SU-DHL-6 (cell line): ENCODE results near the gene BCAS1.

Source experiments
- H2AFZ ChIP-seq: fragments of 200-600 bp; sonication (generic); 2 replicates; pipeline ENCODE4 v1.6.1; 2014; ENCODE audit warnings: low read depth, mild to moderate bottlenecking, moderate library complexity, mixed read lengths, antibody characterized with exemption, low read length; ENCODE audit not compliant: severe bottlenecking
- H3F3A ChIP-seq: fragments of 200-600 bp; shearing (Covaris generic); 2 replicates; pipeline ENCODE4 v1.6.0; 2016; ENCODE audit warnings: antibody characterized with exemption, mild to moderate bottlenecking; ENCODE audit not compliant: insufficient read depth
- H3K27ac ChIP-seq: fragments of 200-600 bp; sonication (generic); 2 replicates; pipeline ENCODE4 v1.5.1; 2016; ENCODE audit warnings: low read depth, mild to moderate bottlenecking, low read length, moderate library complexity, mixed read lengths
- H3K27me3 ChIP-seq: fragments of 200-600 bp; sonication (generic), shearing (Covaris generic); 2 replicates; pipeline ENCODE4 v1.6.0; 2014; ENCODE audit warnings: mild to moderate bottlenecking, low read length
- H3K36me3 ChIP-seq: fragments of 200-600 bp; sonication (generic); 2 replicates; pipeline ENCODE4 v1.6.1; 2014; ENCODE audit warnings: mild to moderate bottlenecking, low read length, mixed read lengths
- H3K4me2 ChIP-seq: fragments of 300-600, 200-600 bp; shearing (Covaris generic), sonication (generic); 2 replicates; pipeline ENCODE4 v1.6.0; 2014; ENCODE audit warnings: low read length, low read depth, mild to moderate bottlenecking; ENCODE audit not compliant: poor library complexity, severe bottlenecking
- H3K4me3 ChIP-seq: fragments of 200-600 bp; sonication (generic); 2 replicates; pipeline ENCODE4 v1.5.1; 2014; ENCODE audit warnings: antibody characterized with exemption, low read length, mild to moderate bottlenecking, mixed read lengths; ENCODE audit not compliant: insufficient read depth, poor library complexity, severe bottlenecking
- H3K79me2 ChIP-seq: fragments of 200-600 bp; sonication (generic); 2 replicates; pipeline ENCODE4 v1.6.1; 2014; ENCODE audit warnings: mild to moderate bottlenecking, low read length, moderate library complexity; ENCODE audit not compliant: insufficient read depth
- H3K9ac ChIP-seq: fragments of 200-600 bp; sonication (generic); 2 replicates; pipeline ENCODE4 v1.7.0; 2014; ENCODE audit warnings: mild to moderate bottlenecking, low read length
- H3K9me2 ChIP-seq: fragments of 200-600 bp; sonication (generic); replicated peaks from 2 replicates; pipeline ENCODE4 v1.6.1; 2014; ENCODE audit warnings: low read length; ENCODE audit not compliant: insufficient read depth
- H3K9me3 ChIP-seq: fragments of 200-600 bp; sonication (generic); 2 replicates; pipeline ENCODE4 v1.6.1; 2014; ENCODE audit warnings: low read length, mixed read lengths; ENCODE audit not compliant: insufficient read depth
- H4K20me1 ChIP-seq: fragments of 200-600 bp; sonication (generic); 2 replicates; pipeline ENCODE4 v1.6.1; 2014; ENCODE audit warnings: low read depth, mild to moderate bottlenecking, antibody characterized with exemption, low read length, moderate library complexity, mixed read lengths
- EZH2phosphoT487 ChIP-seq: fragments of 200-600 bp; sonication (generic), shearing (Covaris generic); conservative IDR thresholded peaks from 2 replicates; pipeline ENCODE4 v1.6.1; 2018; ENCODE audit warnings: mild to moderate bottlenecking, antibody characterized with exemption, low read length, moderate library complexity, mixed read lengths
- TF ChIP-seq, protein P1 (sequence below): fragments of 200-600 bp; sonication (generic); IDR thresholded peaks from one replicate; pipeline ENCODE4 v1.5.1; 2017; ENCODE audit warnings: antibody characterized with exemption, mild to moderate bottlenecking, low read length, moderate library complexity; ENCODE audit not compliant: insufficient read depth, poor library complexity, severe bottlenecking

BCAS1 gene

DNA sequence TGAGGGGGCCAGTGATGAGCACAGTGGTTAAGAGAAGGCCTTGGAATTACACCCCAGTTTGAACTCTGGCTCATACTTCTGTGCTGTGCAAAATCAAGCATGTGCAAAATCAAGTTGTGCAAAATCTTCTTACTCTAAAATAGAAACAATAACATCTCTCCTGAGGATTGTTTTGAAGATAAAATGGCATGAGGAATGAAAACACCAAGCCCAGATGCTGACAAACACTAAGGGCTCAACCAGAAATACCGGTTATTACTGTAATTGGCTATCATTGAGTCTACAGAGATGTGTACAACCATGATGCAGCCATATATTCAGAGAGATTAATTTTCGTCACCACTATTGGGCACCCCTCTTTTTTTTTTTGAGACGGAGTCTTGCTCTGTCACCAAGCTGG, 5.9 kb upstream of the BCAS1 start:
- no peak overlapping the region for H3K9ac ChIP-seq
- no peaks in the 10 kb centered on the region for H3F3A ChIP-seq
- H3K4me3 ChIP-seq, result no peak overlapping the region
- H3K9me3 ChIP-seq, result no peaks in the 10 kb centered on the region
- H3K79me2 ChIP-seq, result no peaks in the 10 kb centered on the region
- H3K27ac ChIP-seq, result no peak overlapping the region
- TF ChIP-seq, protein P1, sequence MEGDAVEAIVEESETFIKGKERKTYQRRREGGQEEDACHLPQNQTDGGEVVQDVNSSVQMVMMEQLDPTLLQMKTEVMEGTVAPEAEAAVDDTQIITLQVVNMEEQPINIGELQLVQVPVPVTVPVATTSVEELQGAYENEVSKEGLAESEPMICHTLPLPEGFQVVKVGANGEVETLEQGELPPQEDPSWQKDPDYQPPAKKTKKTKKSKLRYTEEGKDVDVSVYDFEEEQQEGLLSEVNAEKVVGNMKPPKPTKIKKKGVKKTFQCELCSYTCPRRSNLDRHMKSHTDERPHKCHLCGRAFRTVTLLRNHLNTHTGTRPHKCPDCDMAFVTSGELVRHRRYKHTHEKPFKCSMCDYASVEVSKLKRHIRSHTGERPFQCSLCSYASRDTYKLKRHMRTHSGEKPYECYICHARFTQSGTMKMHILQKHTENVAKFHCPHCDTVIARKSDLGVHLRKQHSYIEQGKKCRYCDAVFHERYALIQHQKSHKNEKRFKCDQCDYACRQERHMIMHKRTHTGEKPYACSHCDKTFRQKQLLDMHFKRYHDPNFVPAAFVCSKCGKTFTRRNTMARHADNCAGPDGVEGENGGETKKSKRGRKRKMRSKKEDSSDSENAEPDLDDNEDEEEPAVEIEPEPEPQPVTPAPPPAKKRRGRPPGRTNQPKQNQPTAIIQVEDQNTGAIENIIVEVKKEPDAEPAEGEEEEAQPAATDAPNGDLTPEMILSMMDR, result no peak
- no peak for TF ChIP-seq EZH2phosphoT487
- no peaks in the 10 kb centered on the region for H3K9me2 ChIP-seq
- no peak overlapping the region for H3K4me2 ChIP-seq
- no peaks in the 10 kb centered on the region for H4K20me1 ChIP-seq
- no peaks in the 10 kb centered on the region for H3K27me3 ChIP-seq
- H3K36me3 ChIP-seq, result no peaks in the 10 kb centered on the region
- no peak overlapping the region for H2AFZ ChIP-seq

DNA sequence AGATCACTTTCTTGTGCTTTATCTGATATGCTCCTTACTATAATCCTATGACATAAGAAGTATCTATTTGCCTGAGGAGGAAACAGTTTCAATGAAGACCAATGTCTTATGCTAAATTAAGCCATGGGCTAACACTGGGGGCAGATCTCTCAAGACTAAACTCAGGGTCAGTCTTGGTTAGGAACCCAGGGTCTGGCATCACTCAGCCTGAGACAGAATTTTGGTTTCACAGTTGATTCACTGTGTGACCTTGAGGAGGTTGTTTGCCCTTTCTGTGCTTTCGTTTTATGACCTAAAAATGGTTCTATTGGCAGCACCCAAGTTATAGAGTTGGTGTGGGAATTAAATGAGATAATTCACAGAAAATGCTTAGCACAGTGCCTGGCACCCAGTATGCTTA, 4.9 kb upstream of the BCAS1 start:
- no peaks in the 10 kb centered on the region for H3K36me3 ChIP-seq
- no peaks in the 10 kb centered on the region for H3K9me2 ChIP-seq
- H3F3A ChIP-seq, result no peaks in the 10 kb centered on the region
- H3K4me2 ChIP-seq, result no peak overlapping the region
- no peak overlapping the region for H3K4me3 ChIP-seq
- no peaks in the 10 kb centered on the region for H3K9me3 ChIP-seq
- H3K79me2 ChIP-seq, result no peaks in the 10 kb centered on the region
- H2AFZ ChIP-seq, result no peak overlapping the region
- TF ChIP-seq, protein P1, result no peak
- no peak for TF ChIP-seq EZH2phosphoT487
- H3K27ac ChIP-seq, result no peak overlapping the region
- H4K20me1 ChIP-seq, result no peaks in the 10 kb centered on the region
- H3K27me3 ChIP-seq, result no peaks in the 10 kb centered on the region
- no peak overlapping the region for H3K9ac ChIP-seq

DNA sequence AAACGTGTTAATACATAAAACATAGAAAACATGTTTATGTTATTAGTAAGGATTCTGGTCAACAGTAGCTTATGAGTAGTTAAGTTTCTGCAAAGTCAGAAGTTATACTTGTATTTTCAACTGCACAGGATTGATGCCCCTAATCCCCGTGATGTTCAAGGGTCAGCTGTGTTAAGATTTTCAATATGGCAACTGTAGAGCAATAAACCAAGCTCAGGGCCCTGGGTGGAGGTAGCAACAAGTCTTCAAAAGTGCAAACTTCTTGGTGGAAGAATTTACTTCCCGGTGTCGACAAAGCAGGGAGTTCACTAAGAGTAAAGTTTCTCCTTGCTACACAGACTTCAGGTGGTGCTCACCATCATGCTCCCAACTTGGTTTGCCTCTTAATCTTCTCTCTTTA, 4.1 kb upstream of the BCAS1 start:
- Histone ChIP-seq H3K79me2 (no peaks in the 10 kb centered on the region), H3K4me3 (no peak overlapping the region), H3K27ac (no peak overlapping the region), H3K27me3 (no peaks in the 10 kb centered on the region), H3K9me3 (no peaks in the 10 kb centered on the region), H2AFZ (no peak overlapping the region), H3K9ac (no peak overlapping the region), H3K36me3 (no peaks in the 10 kb centered on the region), H3K9me2 (no peaks in the 10 kb centered on the region), H3K4me2 (no peak overlapping the region), H4K20me1 (no peaks in the 10 kb centered on the region), H3F3A (no peaks in the 10 kb centered on the region)
- no peak for TF ChIP-seq EZH2phosphoT487
- TF ChIP-seq, protein P1, result no peak
